Panc1 (cell line): ENCODE results near the gene WFDC10A.

Experiments used
- POLR2AphosphoS5 ChIP-seq: IDR thresholded peaks from 2 replicates; pipeline ENCODE4 v1.6.1; 2012; ENCODE audit warnings: mild to moderate bottlenecking, low read depth, low read length, moderate library complexity
- TF ChIP-seq, protein P1 (sequence below): fragments of 450-650 bp; IDR thresholded peaks from 2 replicates; pipeline ENCODE4 v1.5.1; 2017; ENCODE audit warnings: mild to moderate bottlenecking
- TF ChIP-seq, protein P2 (sequence below), 2 experiments: IDR thresholded peaks; 2 replicates each; pipeline ENCODE4 v1.6.1; 2011 to 2012; ENCODE audit warnings: low read depth in 2 of 2, control low read depth in 1 of 2, low read length in 1 of 2, mild to moderate bottlenecking in 1 of 2, moderate library complexity in 1 of 2; ENCODE audit not compliant: insufficient read depth in 1 of 2

DNA sequence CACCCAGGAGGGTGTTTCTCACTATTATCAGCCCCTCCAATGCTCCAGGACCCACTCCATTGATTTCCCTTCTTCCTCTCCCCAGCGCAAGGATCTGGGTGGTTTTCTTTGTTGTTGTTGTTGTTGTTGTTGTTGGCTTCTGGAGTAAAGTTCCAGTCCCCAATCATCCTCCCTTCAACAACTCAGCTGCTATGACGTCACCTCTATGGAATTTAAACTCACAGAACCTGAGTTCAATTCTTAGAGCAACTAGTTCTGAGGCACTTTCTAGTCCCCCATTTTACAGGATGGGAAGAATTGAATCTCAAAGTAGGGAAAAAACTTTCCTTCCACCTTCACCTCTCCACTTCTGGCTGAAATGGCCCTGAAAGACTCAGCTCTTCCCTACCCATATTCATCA is 40.7 kb upstream of the WFDC10A start:
- TF ChIP-seq, protein P1, sequence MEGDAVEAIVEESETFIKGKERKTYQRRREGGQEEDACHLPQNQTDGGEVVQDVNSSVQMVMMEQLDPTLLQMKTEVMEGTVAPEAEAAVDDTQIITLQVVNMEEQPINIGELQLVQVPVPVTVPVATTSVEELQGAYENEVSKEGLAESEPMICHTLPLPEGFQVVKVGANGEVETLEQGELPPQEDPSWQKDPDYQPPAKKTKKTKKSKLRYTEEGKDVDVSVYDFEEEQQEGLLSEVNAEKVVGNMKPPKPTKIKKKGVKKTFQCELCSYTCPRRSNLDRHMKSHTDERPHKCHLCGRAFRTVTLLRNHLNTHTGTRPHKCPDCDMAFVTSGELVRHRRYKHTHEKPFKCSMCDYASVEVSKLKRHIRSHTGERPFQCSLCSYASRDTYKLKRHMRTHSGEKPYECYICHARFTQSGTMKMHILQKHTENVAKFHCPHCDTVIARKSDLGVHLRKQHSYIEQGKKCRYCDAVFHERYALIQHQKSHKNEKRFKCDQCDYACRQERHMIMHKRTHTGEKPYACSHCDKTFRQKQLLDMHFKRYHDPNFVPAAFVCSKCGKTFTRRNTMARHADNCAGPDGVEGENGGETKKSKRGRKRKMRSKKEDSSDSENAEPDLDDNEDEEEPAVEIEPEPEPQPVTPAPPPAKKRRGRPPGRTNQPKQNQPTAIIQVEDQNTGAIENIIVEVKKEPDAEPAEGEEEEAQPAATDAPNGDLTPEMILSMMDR: no peak
- no peak for TF ChIP-seq POLR2AphosphoS5
- TF ChIP-seq, protein P2, sequence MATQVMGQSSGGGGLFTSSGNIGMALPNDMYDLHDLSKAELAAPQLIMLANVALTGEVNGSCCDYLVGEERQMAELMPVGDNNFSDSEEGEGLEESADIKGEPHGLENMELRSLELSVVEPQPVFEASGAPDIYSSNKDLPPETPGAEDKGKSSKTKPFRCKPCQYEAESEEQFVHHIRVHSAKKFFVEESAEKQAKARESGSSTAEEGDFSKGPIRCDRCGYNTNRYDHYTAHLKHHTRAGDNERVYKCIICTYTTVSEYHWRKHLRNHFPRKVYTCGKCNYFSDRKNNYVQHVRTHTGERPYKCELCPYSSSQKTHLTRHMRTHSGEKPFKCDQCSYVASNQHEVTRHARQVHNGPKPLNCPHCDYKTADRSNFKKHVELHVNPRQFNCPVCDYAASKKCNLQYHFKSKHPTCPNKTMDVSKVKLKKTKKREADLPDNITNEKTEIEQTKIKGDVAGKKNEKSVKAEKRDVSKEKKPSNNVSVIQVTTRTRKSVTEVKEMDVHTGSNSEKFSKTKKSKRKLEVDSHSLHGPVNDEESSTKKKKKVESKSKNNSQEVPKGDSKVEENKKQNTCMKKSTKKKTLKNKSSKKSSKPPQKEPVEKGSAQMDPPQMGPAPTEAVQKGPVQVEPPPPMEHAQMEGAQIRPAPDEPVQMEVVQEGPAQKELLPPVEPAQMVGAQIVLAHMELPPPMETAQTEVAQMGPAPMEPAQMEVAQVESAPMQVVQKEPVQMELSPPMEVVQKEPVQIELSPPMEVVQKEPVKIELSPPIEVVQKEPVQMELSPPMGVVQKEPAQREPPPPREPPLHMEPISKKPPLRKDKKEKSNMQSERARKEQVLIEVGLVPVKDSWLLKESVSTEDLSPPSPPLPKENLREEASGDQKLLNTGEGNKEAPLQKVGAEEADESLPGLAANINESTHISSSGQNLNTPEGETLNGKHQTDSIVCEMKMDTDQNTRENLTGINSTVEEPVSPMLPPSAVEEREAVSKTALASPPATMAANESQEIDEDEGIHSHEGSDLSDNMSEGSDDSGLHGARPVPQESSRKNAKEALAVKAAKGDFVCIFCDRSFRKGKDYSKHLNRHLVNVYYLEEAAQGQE (IDR thresholded peaks at IDR 0.05; ENCODE audit: insufficient read depth in 1 of 2, low read depth in 2 of 2, low read length in 1 of 2): no peak
